AG09309 (cell line): ENCODE data around the gene PDE1C.
A peak's percentile ranks its signal among the peaks of the same experiment; 100 is the strongest.

Source experiments
- DNase-seq: peaks from one replicate; pipeline ENCODE4 v3.0.0-alpha.2; 2010; ENCODE audit warnings: low read depth
- H3K4me3 ChIP-seq: 2 replicates; pipeline ENCODE4 v1.5.1; 2011; ENCODE audit warnings: mild to moderate bottlenecking, low read depth, low read length, moderate library complexity; ENCODE audit not compliant: control insufficient read depth
- CTCF ChIP-seq: IDR thresholded peaks from 2 replicates; pipeline ENCODE4 v1.5.1; 2011; ENCODE audit warnings: mild to moderate bottlenecking, low read depth, low read length, inconsistent platforms; ENCODE audit not compliant: insufficient read depth, control insufficient read depth; ENCODE audit errors: missing control alignments

The PDE1C gene

DNA sequence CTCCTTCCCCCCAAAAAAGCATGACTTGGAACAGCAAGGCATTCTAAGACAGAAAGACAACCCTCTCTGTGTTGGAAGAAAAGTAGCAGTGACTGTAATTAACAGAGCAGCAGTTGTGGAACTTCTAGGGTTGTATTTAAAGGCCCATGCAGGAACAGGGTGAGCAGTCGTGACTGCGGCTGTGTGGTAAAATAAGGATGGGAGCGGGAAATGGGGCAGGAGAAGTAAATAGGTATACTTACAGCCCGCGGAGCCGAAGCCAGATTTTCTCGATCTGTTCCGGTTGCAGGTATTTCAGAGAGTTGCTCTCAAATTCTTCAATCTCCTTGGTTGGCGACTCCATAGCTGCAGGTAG, 179 bp downstream of the PDE1C start:
- TF ChIP-seq CTCF = no peak
- H3K4me3 ChIP-seq = peak overlapping the region; percentile 41
- DNase-seq = no peak

- no peak for TF ChIP-seq CTCF
These were observed 1.0 kb downstream of the PDE1C start for GRCh38 chr7:32069116-32069650.

GRCh38 chr7:32068411-32069101, 1.7 kb downstream of the PDE1C start:
- peak overlapping the region; percentile 23 for H3K4me3 ChIP-seq
- no peak for TF ChIP-seq CTCF
- no peak for DNase-seq

More at GRCh38 chr7:32069116-32069650, 1.0 kb downstream of the PDE1C start:
- peak overlapping the region; percentile 41 for H3K4me3 ChIP-seq
- no peak for DNase-seq

GRCh38 chr7:32066441-32066840, 3.8 kb downstream of the PDE1C start:
- TF ChIP-seq CTCF = no peak
- no peak overlapping the region for H3K4me3 ChIP-seq
- DNase-seq = no peak

GRCh38 chr7:32063614-32064013, 6.6 kb downstream of the PDE1C start:
- DNase-seq = no peak
- TF ChIP-seq CTCF = no peak
- no peak overlapping the region for H3K4me3 ChIP-seq

DNA sequence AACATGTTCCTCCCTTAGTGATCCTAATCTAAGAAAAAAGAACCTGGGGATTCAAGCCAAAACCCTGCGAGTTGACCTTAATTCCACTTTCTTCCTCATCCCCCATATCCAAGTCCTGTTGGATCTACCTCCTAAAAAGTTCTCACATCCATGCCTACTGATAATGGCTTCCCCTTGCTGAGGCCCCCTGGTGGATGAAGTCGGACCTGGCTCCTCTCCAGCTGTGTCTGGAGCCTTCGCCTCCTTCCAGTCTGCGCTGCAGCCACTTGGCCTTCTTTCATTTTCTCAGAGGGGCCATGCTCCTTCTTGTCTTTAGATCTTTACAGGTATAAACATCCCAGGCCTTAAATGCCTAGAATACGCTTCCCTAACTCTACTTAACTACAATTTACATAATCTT, 8.1 kb downstream of the PDE1C start:
- no peak for DNase-seq
- peak; percentile 55 for TF ChIP-seq CTCF
- no peak overlapping the region for H3K4me3 ChIP-seq
